Activated CD8-positive, alpha-beta memory T cell treated with anti-CD3 and anti-CD28 coated beads, Interleukin-2, amount 50 U/mL, for 24 hours (primary cell): ENCODE data around the gene KRTAP8-1.

Experiments
- DNase-seq: peaks from one replicate; pipeline ENCODE4 v3.0.0-alpha.2; 2020; ENCODE audit errors: extremely low read depth

KRTAP8-1 gene

DNA sequence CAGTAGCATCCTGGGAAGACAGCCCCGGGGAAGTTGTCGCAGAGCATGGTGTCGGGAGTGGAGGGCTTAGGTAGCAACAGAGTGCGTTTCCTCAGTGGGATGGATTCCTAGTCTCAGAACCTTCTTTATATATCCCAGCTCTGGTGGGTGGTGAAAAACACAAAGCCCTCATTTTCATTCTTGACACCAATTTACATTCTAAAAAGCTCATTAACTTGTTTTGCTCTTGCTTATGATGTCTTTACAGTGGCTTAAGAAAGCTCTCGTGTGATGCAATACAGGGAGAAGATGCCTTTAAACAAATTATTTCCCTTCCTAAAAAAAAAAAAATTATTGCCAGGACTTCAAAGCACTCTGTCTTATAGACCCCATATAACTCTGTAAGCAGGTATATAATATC is at the start of gene KRTAP8-1:
Gene KRTAP8-1 (minus strand): TSS at position 101 of the 400 bp plus-strand sequence. CDS start 54 bp downstream, at position 47.
- no peak for DNase-seq

DNA sequence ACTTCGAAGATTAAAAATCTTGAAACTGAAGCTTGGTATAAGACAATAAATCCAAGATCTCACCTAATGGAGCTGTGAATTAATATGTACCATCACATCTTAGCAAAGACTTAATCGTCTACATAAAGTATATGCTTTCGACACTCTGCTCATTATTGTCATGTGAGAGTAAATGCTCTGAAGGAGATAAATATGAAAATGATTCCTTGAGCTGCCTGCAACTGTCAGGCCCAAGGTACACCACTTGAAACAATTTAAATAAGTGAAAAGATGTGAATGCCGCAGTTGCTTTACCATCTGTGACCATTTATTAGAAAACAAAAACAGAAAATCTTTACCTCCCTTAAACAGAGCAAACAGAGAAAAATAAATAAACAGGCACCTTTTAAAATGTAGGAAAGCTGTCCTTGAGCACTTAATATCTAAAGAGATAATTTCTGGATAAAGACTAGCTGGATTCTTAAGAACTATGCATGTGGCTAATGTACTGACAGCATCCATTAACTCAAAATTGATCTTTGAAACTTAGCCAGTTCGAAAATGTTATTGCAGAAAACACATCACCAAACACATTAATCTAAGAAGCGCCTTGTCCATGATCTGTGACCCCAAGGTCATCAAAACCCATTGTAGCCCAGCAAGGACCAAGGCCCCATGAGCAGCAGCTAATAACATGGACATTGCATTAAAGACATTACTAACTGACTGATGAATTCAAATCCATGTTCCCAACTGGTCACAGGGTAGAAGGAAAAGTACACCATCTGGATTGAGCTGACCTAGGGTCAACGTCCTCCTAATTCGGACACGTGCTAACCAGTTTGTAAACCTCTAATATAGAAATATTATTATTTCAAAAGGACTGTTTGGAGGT is 34.8 kb upstream of the KRTAP8-1 start:
- DNase-seq: no peak

DNA sequence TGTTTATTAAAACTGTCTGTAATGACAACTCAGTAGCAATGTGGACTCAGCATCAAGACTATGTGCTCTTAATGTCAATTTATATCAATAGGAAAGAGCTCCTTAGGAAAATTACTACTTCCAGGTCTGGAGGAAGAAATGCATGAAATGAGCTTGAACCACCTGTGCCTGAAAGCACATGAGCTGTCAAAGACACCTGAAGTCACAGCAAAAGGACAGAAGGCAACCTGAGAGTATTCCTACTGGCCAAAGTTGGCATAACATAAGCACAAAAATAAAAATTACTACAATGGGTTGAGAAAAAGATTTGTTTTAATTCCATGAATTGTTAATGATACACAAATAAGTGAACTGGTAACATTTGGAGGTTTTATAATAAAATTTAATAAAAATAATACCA is 29.9 kb upstream of the KRTAP8-1 start:
- no peak for DNase-seq

DNA sequence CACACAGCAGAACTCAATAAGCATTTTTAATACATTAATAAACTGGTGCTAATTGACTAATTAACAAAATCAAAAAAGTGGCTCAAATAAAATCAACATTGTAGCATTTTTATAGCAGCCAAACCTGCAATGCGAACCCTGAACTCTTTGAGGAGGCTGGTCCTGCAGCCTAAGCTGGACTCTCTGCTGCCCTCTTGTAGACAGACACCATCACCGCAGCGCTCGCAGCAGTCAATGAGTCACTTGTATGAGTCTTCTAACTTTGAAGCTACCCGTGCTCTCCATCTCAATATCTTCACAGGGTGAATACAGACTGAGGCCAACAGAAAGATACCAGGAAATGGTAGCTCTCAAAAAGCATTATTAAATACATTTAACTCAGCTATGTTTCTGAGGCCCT is 26.2 kb upstream of the KRTAP8-1 start:
- DNase-seq: no peak

- DNase-seq: no peak
Measured at GRCh38 chr21:30838536-30838935, 25.5 kb upstream of the KRTAP8-1 start.

- DNase-seq: no peak
Measured at GRCh38 chr21:30831194-30831765, 18.2 kb upstream of the KRTAP8-1 start.

GRCh38 chr21:30829659-30830058 is 16.6 kb upstream of the KRTAP8-1 start, which contains the start of gene KRTAP7-1:
TSS of gene KRTAP7-1 (minus strand) at chr21:30829759. CDS start at chr21:30829698, 61 bp downstream.
- no peak for DNase-seq

DNA sequence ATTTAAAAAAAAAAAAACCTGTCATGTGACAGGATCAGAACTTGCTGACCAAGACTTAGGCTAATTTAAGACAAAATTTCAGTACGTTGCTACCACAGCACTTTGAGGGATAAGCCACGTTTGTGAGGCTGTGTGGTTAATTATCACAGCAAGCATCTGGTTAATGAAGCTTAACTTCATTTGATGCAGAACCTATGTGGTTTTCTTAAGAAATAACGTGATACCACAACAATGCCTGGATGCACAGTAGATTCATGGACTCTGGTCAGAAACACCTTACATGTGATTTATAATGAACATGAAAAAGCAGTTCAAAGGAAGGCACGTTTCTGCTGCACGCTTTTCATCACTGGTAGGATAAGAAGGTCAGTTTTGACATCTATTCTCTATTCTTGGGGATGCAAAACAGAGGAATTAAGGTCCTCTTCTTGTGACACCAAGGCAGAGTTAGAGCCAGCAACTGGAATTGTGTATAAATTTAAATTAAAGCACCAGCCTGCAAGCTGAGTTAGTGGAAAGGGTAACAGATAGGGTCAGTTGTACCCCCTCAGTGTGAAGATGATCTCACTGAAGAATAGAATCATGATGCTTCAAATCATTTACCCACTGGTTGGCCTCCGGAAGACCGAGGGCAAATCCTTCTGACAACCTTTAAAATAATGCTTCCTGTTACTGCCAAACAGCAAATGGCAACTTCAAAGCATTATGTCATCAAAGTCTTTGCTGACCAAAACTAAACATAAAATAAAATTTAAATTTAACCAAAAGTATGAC is 6.0 kb upstream of the KRTAP8-1 start:
- no peak for DNase-seq

- no peak for DNase-seq
Measured at GRCh38 chr21:30800605-30801004, 12.5 kb downstream of the KRTAP8-1 start.

DNA sequence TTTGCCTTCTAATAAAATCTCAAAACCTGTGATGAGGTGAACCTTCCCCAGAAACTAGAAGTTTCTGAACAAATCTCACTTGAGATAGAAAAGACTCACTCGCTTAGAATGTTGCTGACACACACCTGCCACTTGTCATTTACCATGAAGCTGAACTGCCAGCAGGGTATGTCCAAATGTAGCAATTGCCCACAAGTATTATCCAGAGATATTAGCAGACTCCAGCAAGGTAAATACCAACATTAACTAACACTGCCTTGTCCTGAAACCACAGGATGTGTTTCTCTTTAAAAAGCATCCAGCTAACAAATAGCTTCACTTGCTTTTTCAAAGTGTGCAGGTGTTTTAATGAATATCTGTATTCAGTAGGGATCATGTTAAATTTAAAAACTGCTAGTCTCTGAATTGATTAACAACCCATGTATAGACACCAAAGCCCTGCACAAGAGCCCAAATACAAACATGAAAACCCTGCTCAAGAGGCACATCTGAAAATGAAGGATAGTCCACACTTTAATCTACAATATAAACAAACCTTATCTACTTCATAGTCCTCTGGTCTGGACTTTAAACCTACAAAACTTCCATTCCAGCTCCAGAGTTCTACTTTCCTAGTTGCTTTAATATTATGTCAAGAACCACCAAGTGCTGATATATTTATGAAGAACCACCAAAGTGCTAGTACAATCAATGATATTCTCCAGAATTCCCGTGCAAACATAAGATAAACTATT is 19.3 kb downstream of the KRTAP8-1 start:
- no peak for DNase-seq

DNA sequence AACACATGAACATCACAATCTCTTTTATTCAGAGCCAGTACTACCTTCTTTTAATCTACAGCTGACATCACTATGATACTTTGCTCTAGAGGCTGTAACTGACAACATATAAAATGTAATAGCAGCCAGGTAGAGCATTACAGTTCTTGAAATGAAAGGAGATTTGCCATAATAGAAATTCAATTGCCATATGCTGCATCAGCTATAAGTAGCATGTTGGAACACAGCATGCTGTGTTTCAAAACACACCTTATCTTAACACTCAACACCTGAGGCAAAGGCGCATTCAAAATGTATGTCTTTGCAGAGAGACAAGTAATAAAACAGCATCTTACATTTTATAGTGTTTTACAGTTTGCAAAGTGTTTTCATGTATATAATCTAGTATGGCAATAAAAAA is 33.8 kb downstream of the KRTAP8-1 start:
- no peak for DNase-seq

- no peak for DNase-seq
Measured at GRCh38 chr21:30769724-30770431, 43.2 kb downstream of the KRTAP8-1 start.
